ENCODE results near the gene UST.

The UST gene

GRCh38 chr6:148746363-148747144, at the start of gene UST:
Gene UST, plus strand, starts transcription at chr6:148747030. Its CDS starts 401 bp downstream, at chr6:148747431.
- DNase-seq (ENCODE audit: low read depth): peak; percentile 13

- no peak for DNase-seq (ENCODE audit: low read depth)
These were observed 48.9 kb upstream of the UST start for GRCh38 chr6:148697895-148698440.

- DNase-seq (ENCODE audit: low read depth): no peak
These were observed 48.1 kb upstream of the UST start for GRCh38 chr6:148698671-148699180.

GRCh38 chr6:148700047-148700715, 46.6 kb upstream of the UST start:
- DNase-seq (ENCODE audit: low read depth): no peak

- DNase-seq (ENCODE audit: low read depth): no peak
These were observed 46.0 kb upstream of the UST start for GRCh38 chr6:148700741-148701311.

GRCh38 chr6:148701375-148701774, 45.5 kb upstream of the UST start:
- no peak for DNase-seq (ENCODE audit: low read depth)

GRCh38 chr6:148703900-148704299, 42.9 kb upstream of the UST start:
- no peak for DNase-seq (ENCODE audit: low read depth)

- no peak for DNase-seq (ENCODE audit: low read depth)
These were observed 42.2 kb upstream of the UST start for GRCh38 chr6:148704400-148705246.

- DNase-seq (ENCODE audit: low read depth): no peak
These were observed 38.1 kb upstream of the UST start for GRCh38 chr6:148708707-148709106.

GRCh38 chr6:148709577-148709976, 37.3 kb upstream of the UST start:
- DNase-seq (ENCODE audit: low read depth): no peak

GRCh38 chr6:148711833-148712654, 34.8 kb upstream of the UST start:
- no peak for DNase-seq (ENCODE audit: low read depth)

- no peak for DNase-seq (ENCODE audit: low read depth)
These were observed 33.6 kb upstream of the UST start for GRCh38 chr6:148713033-148713738.

GRCh38 chr6:148713921-148714320, 32.9 kb upstream of the UST start:
- DNase-seq (ENCODE audit: low read depth): no peak

- no peak for DNase-seq (ENCODE audit: low read depth)
These were observed 30.0 kb upstream of the UST start for GRCh38 chr6:148716811-148717210.

- DNase-seq (ENCODE audit: low read depth): no peak
These were observed 26.4 kb upstream of the UST start for GRCh38 chr6:148720406-148720805.

GRCh38 chr6:148720897-148721296, 25.9 kb upstream of the UST start:
- DNase-seq (ENCODE audit: low read depth): no peak

GRCh38 chr6:148723484-148723883, 23.3 kb upstream of the UST start:
- no peak for DNase-seq (ENCODE audit: low read depth)

- no peak for DNase-seq (ENCODE audit: low read depth)
These were observed 22.4 kb upstream of the UST start for GRCh38 chr6:148724428-148724827.

- DNase-seq (ENCODE audit: low read depth): no peak
These were observed 19.7 kb upstream of the UST start for GRCh38 chr6:148727104-148727503.

GRCh38 chr6:148735989-148736388, 10.8 kb upstream of the UST start:
- no peak for DNase-seq (ENCODE audit: low read depth)

All from stimulated activated CD8-positive, alpha-beta memory T cell treated with anti-CD3 and anti-CD28 coated beads, Interleukin-15, amount 100 ng/mL, for 24 hours (primary cell).